ENCODE data around the gene ZNF580. TPM values are rescaled to one million over a fixed set of nuclear protein-coding genes. Genes with fewer than 3 reads are reported as not detected.

Gene ZNF580
- total and polyA plus RNA-seq, 2 of the 8 experiments (the other 6 are each of a cell fraction or from before 2014, with no cell fraction given), result 12.0 to 24.6 TPM

DNA sequence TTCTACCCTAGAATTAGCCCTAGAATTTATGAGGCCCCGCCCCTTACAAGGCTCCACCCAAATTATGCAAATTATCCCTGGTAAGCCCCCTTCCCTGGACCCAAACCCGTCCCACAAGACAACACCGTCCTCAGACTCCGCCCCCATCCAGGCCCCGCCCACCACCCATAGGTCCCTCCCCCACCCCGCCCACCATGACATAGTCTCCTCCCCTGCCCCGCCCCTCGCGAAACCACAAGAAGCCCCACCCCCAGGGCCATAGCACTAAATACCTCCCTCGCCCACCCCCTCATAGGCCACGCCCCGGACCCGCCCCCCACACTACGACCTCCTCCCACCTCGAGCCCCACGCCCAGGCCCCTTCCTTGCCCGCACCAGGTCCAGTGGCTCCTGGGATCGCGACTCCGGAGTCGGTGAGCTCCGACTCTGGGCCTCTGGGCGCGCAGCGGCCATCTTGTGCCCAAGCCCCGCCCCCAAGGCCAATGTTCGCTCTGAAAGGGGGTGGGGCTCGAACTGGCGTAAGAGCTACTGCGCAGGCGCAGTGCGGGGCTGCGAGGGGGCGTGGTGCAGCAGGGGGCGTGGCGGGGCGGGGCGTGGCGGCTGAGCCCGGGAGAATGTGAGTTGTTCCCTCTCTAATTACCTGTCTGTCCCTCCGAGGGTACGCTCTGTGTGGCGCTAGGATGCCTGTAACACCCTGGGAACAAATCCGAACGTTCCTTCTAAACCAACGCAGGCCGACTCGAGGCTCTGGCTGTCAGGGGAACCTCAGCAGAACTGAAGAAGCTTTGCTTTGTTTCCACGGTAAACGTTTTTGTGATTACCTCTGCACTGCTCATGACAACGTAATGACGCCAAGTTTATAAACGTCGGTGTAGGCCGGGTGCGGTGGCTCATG, 16.4 kb upstream of the ZNF580 start, which contains the start of gene ZNF784 (continued):
- TF ChIP-seq NANOG (IDR thresholded peaks at IDR 0.05; ENCODE audit: insufficient read depth, low read depth, low read length, poor library complexity, severe bottlenecking) (no peak), SIX5 (IDR thresholded peaks at IDR 0.05; ENCODE audit: low read depth, low read length) (no peak), SP2 (IDR thresholded peaks at IDR 0.05; ENCODE audit: low read length) (no peak), TAF7 (optimal IDR thresholded peaks at IDR 0.05; ENCODE audit: borderline replicate concordance, low read depth, low read length) (peak; percentile 83), EGR1 (IDR thresholded peaks at IDR 0.05; ENCODE audit: borderline replicate concordance, low read depth, low read length) (no peak), SRF (IDR thresholded peaks at IDR 0.05; ENCODE audit: low read depth, low read length) (no peak), RAD21 (IDR thresholded peaks at IDR 0.05 in 1 of 2, conservative IDR thresholded peaks at IDR 0.05 in 1 of 2; ENCODE audit: low read depth in 2 of 2, low read length in 2 of 2) (no peak), GABPA (IDR thresholded peaks at IDR 0.05; ENCODE audit: borderline replicate concordance, insufficient read depth, low read length) (no peak), PHF8 (conservative IDR thresholded peaks at IDR 0.05; ENCODE audit: low read depth, low read length) (peak; percentile 94), SIRT6 (IDR thresholded peaks at IDR 0.05; ENCODE audit: low read length) (no peak), BCL11A (IDR thresholded peaks at IDR 0.05; ENCODE audit: low read depth in 2 of 2, low read length in 2 of 2) (no peak), SUZ12 (IDR thresholded peaks at IDR 0.05; ENCODE audit: low read length) (no peak), NRF1 (IDR thresholded peaks at IDR 0.05; ENCODE audit: low read depth, low read length) (peak; percentile 67), SP4 (IDR thresholded peaks at IDR 0.05; ENCODE audit: low read length) (peak; percentile 73; the same call in 1 of the 2 replicates), POLR2AphosphoS5 (IDR thresholded peaks at IDR 0.05; ENCODE audit: low read depth, low read length) (peak; percentile 60), BRCA1 (IDR thresholded peaks at IDR 0.05; ENCODE audit: low read depth, low read length) (no peak), BACH1 (IDR thresholded peaks at IDR 0.05; ENCODE audit: low read length) (no peak)
- TF ChIP-seq, protein P1, sequence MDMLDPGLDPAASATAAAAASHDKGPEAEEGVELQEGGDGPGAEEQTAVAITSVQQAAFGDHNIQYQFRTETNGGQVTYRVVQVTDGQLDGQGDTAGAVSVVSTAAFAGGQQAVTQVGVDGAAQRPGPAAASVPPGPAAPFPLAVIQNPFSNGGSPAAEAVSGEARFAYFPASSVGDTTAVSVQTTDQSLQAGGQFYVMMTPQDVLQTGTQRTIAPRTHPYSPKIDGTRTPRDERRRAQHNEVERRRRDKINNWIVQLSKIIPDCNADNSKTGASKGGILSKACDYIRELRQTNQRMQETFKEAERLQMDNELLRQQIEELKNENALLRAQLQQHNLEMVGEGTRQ (IDR thresholded peaks at IDR 0.05; ENCODE audit: low read length), result no peak
- TF ChIP-seq, protein P2, sequence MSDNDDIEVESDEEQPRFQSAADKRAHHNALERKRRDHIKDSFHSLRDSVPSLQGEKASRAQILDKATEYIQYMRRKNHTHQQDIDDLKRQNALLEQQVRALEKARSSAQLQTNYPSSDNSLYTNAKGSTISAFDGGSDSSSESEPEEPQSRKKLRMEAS (IDR thresholded peaks at IDR 0.05), result no peak
- TF ChIP-seq, protein P3, sequence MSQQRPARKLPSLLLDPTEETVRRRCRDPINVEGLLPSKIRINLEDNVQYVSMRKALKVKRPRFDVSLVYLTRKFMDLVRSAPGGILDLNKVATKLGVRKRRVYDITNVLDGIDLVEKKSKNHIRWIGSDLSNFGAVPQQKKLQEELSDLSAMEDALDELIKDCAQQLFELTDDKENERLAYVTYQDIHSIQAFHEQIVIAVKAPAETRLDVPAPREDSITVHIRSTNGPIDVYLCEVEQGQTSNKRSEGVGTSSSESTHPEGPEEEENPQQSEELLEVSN (IDR thresholded peaks at IDR 0.05), result peak; percentile 73

All from H1 (cell line).